CD14-positive monocyte (primary cell): ENCODE results near the gene NELFA. TPM values are rescaled to one million over a fixed set of nuclear protein-coding genes. Genes with fewer than 3 reads are reported as not detected.
A peak's percentile ranks its signal among the peaks of the same experiment; 100 is the strongest.

ENCODE experiments used
- DNase-seq, 3 donors: peaks; one replicate each; pipeline ENCODE4 v3.0.0-alpha.2; 2011 to 2022
- H2AFZ ChIP-seq: 2 replicates; pipeline ENCODE4 v1.6.0; 2012; ENCODE audit warnings: mild to moderate bottlenecking, low read depth, low read length, inconsistent platforms; ENCODE audit not compliant: insufficient read depth, poor library complexity, severe bottlenecking
- H3K27ac ChIP-seq, 2 donors: 1 replicate in 1 of 2; 2 replicates in 1 of 2; pipeline ENCODE4 v1.5.1; 2012 to 2013; ENCODE audit warnings: low read length in 2 of 2, control low read depth in 1 of 2, inconsistent platforms in 1 of 2, low read depth in 1 of 2, mild to moderate bottlenecking in 1 of 2
- H3K27me3 ChIP-seq, 2 donors: one replicate each; pipeline versions ENCODE4 v1.6.0 to v1.6.1; 2011 to 2013; ENCODE audit warnings: low read length in 2 of 2; ENCODE audit not compliant: control insufficient read depth in 2 of 2, insufficient read depth in 2 of 2
- H3K36me3 ChIP-seq, 2 donors: replicated peaks in 1 of 2; 1 replicate in 1 of 2; 2 replicates in 1 of 2; pipeline versions ENCODE4 v1.5.1 to v1.6.1; 2012 to 2013; ENCODE audit warnings: low read length in 2 of 2, control low read depth in 1 of 2, inconsistent platforms in 1 of 2, mild to moderate bottlenecking in 1 of 2; ENCODE audit not compliant: insufficient read depth in 2 of 2, control insufficient read depth in 1 of 2
- H3K4me1 ChIP-seq, 2 donors: 1 replicate in 1 of 2; 2 replicates in 1 of 2; pipeline versions ENCODE4 v1.5.1 to v1.6.1; 2012 to 2013; ENCODE audit warnings: low read length in 2 of 2, control low read depth in 1 of 2, inconsistent platforms in 1 of 2, mild to moderate bottlenecking in 1 of 2, moderate library complexity in 1 of 2; ENCODE audit not compliant: insufficient read depth in 2 of 2, control insufficient read depth in 1 of 2
- H3K4me2 ChIP-seq: replicated peaks from 2 replicates; pipeline ENCODE3; 2012; ENCODE audit warnings: low read length, moderate library complexity, mild to moderate bottlenecking; ENCODE audit not compliant: poor library complexity, severe bottlenecking; ENCODE audit errors: extremely low read depth
- H3K4me3 ChIP-seq, 3 experiments: fragments of 200-600 bp in 1 of 3; sonication (generic) in 1 of 3; replicated peaks in 1 of 3; 1 replicate in 2 of 3; 2 replicates in 1 of 3; pipeline ENCODE4 v1.5.1; 2011 to 2013; ENCODE audit warnings: low read length in 3 of 3, mild to moderate bottlenecking in 3 of 3, control low read depth in 2 of 3, low read depth in 2 of 3, inconsistent platforms in 1 of 3, moderate library complexity in 1 of 3
- H3K79me2 ChIP-seq: 2 replicates; pipeline ENCODE4 v1.6.0; 2012; ENCODE audit warnings: mild to moderate bottlenecking, control low read depth, inconsistent platforms, low read length, moderate library complexity; ENCODE audit not compliant: insufficient read depth
- H3K9ac ChIP-seq: 2 replicates; pipeline ENCODE4 v1.6.0; 2017; ENCODE audit warnings: low read length, mild to moderate bottlenecking; ENCODE audit not compliant: insufficient read depth, poor library complexity, severe bottlenecking
- H3K9me3 ChIP-seq, 2 donors: replicated peaks in 1 of 2; 1 replicate in 1 of 2; 2 replicates in 1 of 2; pipeline versions ENCODE4 v1.5.1 to v1.6.1; 2012 to 2013; ENCODE audit warnings: low read length in 2 of 2, control low read depth in 1 of 2; ENCODE audit not compliant: control insufficient read depth in 1 of 2, insufficient read depth in 1 of 2
- H4K20me1 ChIP-seq: 2 replicates; pipeline ENCODE4 v1.6.0; 2012; ENCODE audit warnings: mild to moderate bottlenecking, low read length, control low read depth, moderate library complexity; ENCODE audit not compliant: insufficient read depth
- H3K27ac Mint-ChIP-seq, 7 donors: one replicate each; pipeline ENCODE4 v1.8.0; 2020; ENCODE audit warnings: mild to moderate bottlenecking in 7 of 7, mixed read lengths in 7 of 7, moderate library complexity in 6 of 7, inconsistent platforms in 2 of 7
- H3K27me3 Mint-ChIP-seq, 3 donors: one replicate each; pipeline ENCODE4 v1.8.0; 2021 to 2022; ENCODE audit warnings: low read depth in 3 of 3, mild to moderate bottlenecking in 3 of 3, mixed read lengths in 3 of 3, moderate library complexity in 3 of 3, inconsistent platforms in 1 of 3
- H3K36me3 Mint-ChIP-seq, 2 donors: one replicate each; pipeline ENCODE4 v1.8.0; 2020; ENCODE audit warnings: mixed read lengths in 2 of 2, inconsistent platforms in 1 of 2, mild to moderate bottlenecking in 1 of 2
- H3K4me1 Mint-ChIP-seq: one replicate; pipeline ENCODE4 v1.8.0; 2020; ENCODE audit warnings: mild to moderate bottlenecking, mixed read lengths
- H3K4me3 Mint-ChIP-seq, 2 donors: one replicate each; pipeline ENCODE4 v1.8.0; 2020; ENCODE audit warnings: mild to moderate bottlenecking in 2 of 2, mixed read lengths in 2 of 2, moderate library complexity in 1 of 2
- H3K9me3 Mint-ChIP-seq, 7 donors: one replicate each; pipeline ENCODE4 v1.8.0; 2020 to 2022; ENCODE audit warnings: mixed read lengths in 7 of 7, mild to moderate bottlenecking in 6 of 7, moderate library complexity in 6 of 7, inconsistent platforms in 2 of 7
- WGBS: methylation state at CpG from one replicate; pipeline ENCODE4 v1.1.5; 2013; ENCODE audit warnings: missing lambda C conversion rate; ENCODE audit not compliant: insufficient coverage; 5-methylcytosine and 5-hydroxymethylcytosine counted together
- intact Hi-C, 2 donors: fragments of 100-400 bp; cut with micrococcal nuclease; formaldehyde crosslinking; loops; one replicate each; pipeline versions ENCODE4 v1.15.0 to v1.15.1; 2023
- polyA plus RNA-seq, 3 donors: library from polyadenylated mRNA; depleted of rRNA in 1 of 3; unstranded in 2 of 3; stranded (reverse) in 1 of 3; fragments of 300-500 nt in 2 of 3; fragments of >200 nt in 1 of 3; fragmentation: Illumina TruSeq in 2 of 3; gene quantifications; 1 replicate in 2 of 3; 2 replicates in 1 of 3; pipeline ENCODE4 v1.2.3, GENCODE V29; 2012 to 2021
- TF ChIP-seq, protein P1 (sequence below): fragments of 200-600 bp; IDR thresholded peaks from one replicate; pipeline ENCODE4 v1.8.0; 2022; ENCODE audit warnings: antibody characterized with exemption, mild to moderate bottlenecking

NELFA gene
- polyA plus RNA-seq, 3 donors, result 10.0 to 22.1 (median 10.5) TPM

DNA sequence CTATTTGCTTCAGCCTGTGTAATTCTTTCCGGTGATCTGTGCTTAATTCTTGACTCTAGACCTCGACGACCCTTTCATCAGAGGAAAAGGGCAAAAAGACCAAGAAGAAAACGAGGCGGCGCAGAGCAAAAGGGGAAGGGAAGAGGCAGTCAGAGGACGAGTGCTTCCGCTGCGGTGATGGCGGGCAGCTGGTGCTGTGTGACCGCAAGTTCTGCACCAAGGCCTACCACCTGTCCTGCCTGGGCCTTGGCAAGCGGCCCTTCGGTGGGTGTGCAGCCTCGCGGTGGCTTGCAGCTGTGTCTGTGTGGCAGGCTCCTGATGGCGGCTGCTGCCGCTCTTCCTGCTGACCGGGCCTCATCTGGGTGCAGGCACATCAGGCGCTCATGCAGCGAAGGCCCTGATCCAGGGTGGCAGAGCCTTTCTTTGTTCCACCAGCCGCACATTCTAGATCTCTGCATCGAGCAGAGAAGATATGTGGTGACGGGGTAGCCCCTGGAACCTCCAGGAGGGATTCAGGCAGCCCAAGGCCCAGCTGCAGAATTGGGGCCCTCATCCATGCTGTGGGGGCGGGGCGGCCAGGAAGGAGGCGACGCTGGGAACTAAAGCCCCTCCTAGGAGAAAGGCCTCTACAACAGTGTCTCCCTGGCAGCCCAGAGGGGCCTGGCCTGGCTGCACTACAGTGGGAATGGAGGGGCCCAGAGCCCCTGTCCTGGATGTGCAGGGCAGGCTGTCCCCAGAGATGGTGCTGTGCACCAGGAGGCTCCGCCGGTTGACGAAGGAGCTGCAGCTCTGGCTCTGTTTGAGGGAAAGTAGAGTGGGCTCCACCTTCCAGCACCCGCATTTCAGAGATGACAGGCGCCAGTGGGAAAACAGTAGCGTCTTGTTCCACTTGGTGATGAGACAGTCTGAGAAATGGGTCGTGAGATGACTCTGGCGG lies 32.1 kb downstream of the NELFA start:
- Histone ChIP-seq H3K9ac (no peak overlapping the region), H2AFZ (no peak overlapping the region), H3K9me3 (no peaks in the 10 kb centered on the region), H3K4me3 (no peak overlapping the region), H3K79me2 (no peaks in the 10 kb centered on the region), H3K4me2 (no peak overlapping the region), H4K20me1 (no peaks in the 10 kb centered on the region), H3K36me3 (peaks cover 71 to 100% of the 10 kb centered on the region in 2 donors), H3K4me1 (no peaks in the 10 kb centered on the region), H3K27me3 (no peaks in the 10 kb centered on the region), H3K27ac (no peak overlapping the region)
- Mint-ChIP-seq H3K27ac (peak overlapping the region in 1 of 7 donors; percentile 56), H3K9me3 (peaks cover 0 to 3% (median 0%) of the 10 kb centered on the region in 7 donors), H3K27me3 (peaks cover 0 to 2% (median 0%) of the 10 kb centered on the region in 3 donors), H3K36me3 (peaks cover 80 to 96% of the 10 kb centered on the region in 2 donors), H3K4me1 (no peaks in the 10 kb centered on the region), H3K4me3 (no peak overlapping the region)
- DNase-seq, result no peak
- intact Hi-C loops, result no loop called here
- TF ChIP-seq, protein P1, sequence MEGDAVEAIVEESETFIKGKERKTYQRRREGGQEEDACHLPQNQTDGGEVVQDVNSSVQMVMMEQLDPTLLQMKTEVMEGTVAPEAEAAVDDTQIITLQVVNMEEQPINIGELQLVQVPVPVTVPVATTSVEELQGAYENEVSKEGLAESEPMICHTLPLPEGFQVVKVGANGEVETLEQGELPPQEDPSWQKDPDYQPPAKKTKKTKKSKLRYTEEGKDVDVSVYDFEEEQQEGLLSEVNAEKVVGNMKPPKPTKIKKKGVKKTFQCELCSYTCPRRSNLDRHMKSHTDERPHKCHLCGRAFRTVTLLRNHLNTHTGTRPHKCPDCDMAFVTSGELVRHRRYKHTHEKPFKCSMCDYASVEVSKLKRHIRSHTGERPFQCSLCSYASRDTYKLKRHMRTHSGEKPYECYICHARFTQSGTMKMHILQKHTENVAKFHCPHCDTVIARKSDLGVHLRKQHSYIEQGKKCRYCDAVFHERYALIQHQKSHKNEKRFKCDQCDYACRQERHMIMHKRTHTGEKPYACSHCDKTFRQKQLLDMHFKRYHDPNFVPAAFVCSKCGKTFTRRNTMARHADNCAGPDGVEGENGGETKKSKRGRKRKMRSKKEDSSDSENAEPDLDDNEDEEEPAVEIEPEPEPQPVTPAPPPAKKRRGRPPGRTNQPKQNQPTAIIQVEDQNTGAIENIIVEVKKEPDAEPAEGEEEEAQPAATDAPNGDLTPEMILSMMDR, result no peak
- 98% methylated on average over 33 of the region's 35 CpGs for WGBS

DNA sequence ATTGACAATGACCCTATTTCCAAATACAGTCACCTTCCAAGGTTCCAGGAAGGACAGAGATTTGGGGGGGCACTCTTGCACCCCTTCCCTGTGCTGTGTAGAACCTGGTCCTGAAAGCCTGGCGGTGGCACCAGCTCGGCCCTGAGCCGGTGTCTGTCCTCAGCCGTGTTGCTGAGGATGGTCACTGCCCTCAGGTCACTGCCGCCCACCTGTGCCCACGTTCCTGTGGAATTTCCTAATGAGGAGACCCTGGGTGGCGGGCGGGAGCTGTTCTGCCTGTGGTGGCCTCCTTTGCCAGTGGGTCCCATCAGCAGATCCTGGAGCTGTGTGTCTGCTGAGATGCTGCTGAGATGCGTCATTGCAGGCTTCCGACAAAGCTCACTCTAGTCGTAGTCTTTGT lies 32.9 kb downstream of the NELFA start:
- Histone ChIP-seq H3K4me2 (no peak overlapping the region), H3K9ac (no peak overlapping the region), H3K36me3 (peaks cover 68 to 100% of the 10 kb centered on the region in 2 donors), H3K27ac (no peak overlapping the region), H3K4me3 (no peak overlapping the region), H2AFZ (no peak overlapping the region), H4K20me1 (no peaks in the 10 kb centered on the region), H3K27me3 (no peaks in the 10 kb centered on the region), H3K4me1 (no peaks in the 10 kb centered on the region), H3K9me3 (no peaks in the 10 kb centered on the region), H3K79me2 (no peaks in the 10 kb centered on the region)
- Mint-ChIP-seq H3K4me3 (no peak overlapping the region), H3K36me3 (peaks cover 79 to 96% of the 10 kb centered on the region in 2 donors), H3K27ac (no peak overlapping the region), H3K27me3 (peaks cover 0 to 2% (median 0%) of the 10 kb centered on the region in 3 donors), H3K9me3 (no peaks in the 10 kb centered on the region), H3K4me1 (no peaks in the 10 kb centered on the region)
- 95% methylated on average over 9 of the region's 11 CpGs for WGBS
- intact Hi-C loops, result no loop called here
- TF ChIP-seq, protein P1, result no peak
- DNase-seq, result no peak
